Endothelial cell of umbilical vein (primary cell): ENCODE measurements around the gene NCKAP5. TPM values are rescaled to one million over a fixed set of nuclear protein-coding genes. Genes with fewer than 3 reads are reported as not detected.

Source experiments
- BruUV-seq: library from RNA; stranded (reverse); fragments of 400-500 nt; replicated peaks from 2 replicates; lab custom pipeline; 2021; lab: Mats Ljungman, UMichigan
- CTCF ChIA-PET: fragments of 300-600, 350-600 bp; sonication (Branson Sonifier 250); formaldehyde crosslinking; loops from one replicate; lab custom pipeline; 2021; ENCODE audit warnings: antibody characterized with exemption, inconsistent platforms; lab: Charles Lee
- POLR2A ChIA-PET: fragments of 300-600, 350-600 bp; sonication (Branson Sonifier 250); formaldehyde crosslinking; loops from one replicate; lab custom pipeline; 2021; ENCODE audit warnings: antibody characterized with exemption, inconsistent platforms; lab: Charles Lee
- DNase-seq: peaks from one replicate; pipeline ENCODE4 v3.0.0-alpha.2; 2011; ENCODE audit warnings: low read depth, low spot score
- FAIRE-seq: peaks from 2 replicates; lab custom pipeline; 2011; peaks lifted over from hg19 to GRCh38; lab: Jason Lieb, UNC
- H2AFZ ChIP-seq: 2 replicates; pipeline ENCODE4 v1.6.0; 2012; ENCODE audit warnings: low read depth, low read length, control low read depth, inconsistent platforms
- H3K27ac ChIP-seq: 2 replicates; pipeline ENCODE4 v1.5.1; 2011; ENCODE audit warnings: low read depth, mild to moderate bottlenecking, control low read depth, low read length, moderate library complexity; ENCODE audit not compliant: insufficient read depth
- H3K27me3 ChIP-seq, 2 experiments: 2 replicates each; pipeline versions ENCODE4 v1.6.0 to v1.6.1; 2011; ENCODE audit warnings: low read length in 2 of 2, mixed read lengths in 1 of 2; ENCODE audit not compliant: control insufficient read depth in 2 of 2, insufficient read depth in 2 of 2
- H3K36me3 ChIP-seq, 2 experiments: 2 replicates in 1 of 2; 3 replicates in 1 of 2; pipeline ENCODE4 v1.5.1; 2011; ENCODE audit warnings: low read length in 2 of 2, mild to moderate bottlenecking in 1 of 2, moderate library complexity in 1 of 2; ENCODE audit not compliant: control insufficient read depth in 2 of 2, insufficient read depth in 2 of 2; ENCODE audit errors: extremely low read depth in 1 of 2
- H3K4me1 ChIP-seq: 3 replicates; pipeline ENCODE4 v1.5.1; 2011; ENCODE audit warnings: mild to moderate bottlenecking, low read length; ENCODE audit not compliant: control insufficient read depth, insufficient read depth; ENCODE audit errors: extremely low read depth
- H3K4me2 ChIP-seq: 2 replicates; pipeline ENCODE4 v1.6.1; 2011; ENCODE audit warnings: low read length, control low read depth, mixed read lengths; ENCODE audit not compliant: insufficient read depth
- H3K4me3 ChIP-seq, 3 experiments: fragments of 200-600 bp in 1 of 3; sonication (generic), shearing (Covaris generic) in 1 of 3; replicated peaks in 1 of 3; 2 replicates each; pipeline ENCODE4 v1.5.1; 2011 to 2016; ENCODE audit warnings: control low read depth in 3 of 3, low read length in 3 of 3, mild to moderate bottlenecking in 2 of 3, inconsistent platforms in 1 of 3, low read depth in 1 of 3, moderate library complexity in 1 of 3; ENCODE audit not compliant: insufficient read depth in 1 of 3
- H3K79me2 ChIP-seq: 2 replicates; pipeline ENCODE4 v1.6.0; 2012; ENCODE audit warnings: low read length, inconsistent platforms; ENCODE audit not compliant: control insufficient read depth, insufficient read depth
- H3K9ac ChIP-seq: replicated peaks from 2 replicates; pipeline ENCODE3; 2011; ENCODE audit warnings: low read length, control low read depth; ENCODE audit not compliant: insufficient read depth; ENCODE audit errors: extremely low read depth
- H3K9me1 ChIP-seq: replicated peaks from 3 replicates; pipeline ENCODE4 v1.6.0; 2011; ENCODE audit warnings: mild to moderate bottlenecking, low read length; ENCODE audit not compliant: control insufficient read depth, insufficient read depth; ENCODE audit errors: extremely low read depth
- H3K9me3 ChIP-seq: replicated peaks from 2 replicates; pipeline ENCODE4 v1.5.1; 2012; ENCODE audit warnings: low read length, inconsistent platforms; ENCODE audit not compliant: control insufficient read depth, insufficient read depth
- H4K20me1 ChIP-seq: replicated peaks from 2 replicates; pipeline ENCODE3; 2011; ENCODE audit warnings: mild to moderate bottlenecking, low read length; ENCODE audit not compliant: control insufficient read depth, insufficient read depth; ENCODE audit errors: extremely low read depth
- CTCF ChIP-seq, 2 donors: IDR thresholded peaks; 1 replicate in 1 of 2; 2 replicates in 1 of 2; pipeline ENCODE4 v1.5.1; 2011; ENCODE audit warnings: low read length in 2 of 2, mild to moderate bottlenecking in 2 of 2, moderate library complexity in 2 of 2, control low read depth in 1 of 2, inconsistent platforms in 1 of 2, low read depth in 1 of 2; ENCODE audit not compliant: insufficient read depth in 1 of 2; ENCODE audit errors: extremely low read depth in 1 of 2
- EZH2 ChIP-seq: IDR thresholded peaks from 2 replicates; pipeline ENCODE4 v1.6.1; 2012; ENCODE audit warnings: borderline replicate concordance, low read depth, mild to moderate bottlenecking, moderate library complexity, low read length, inconsistent platforms; ENCODE audit not compliant: severe bottlenecking
- FOS ChIP-seq: IDR thresholded peaks from 2 replicates; pipeline ENCODE4 v1.6.1; 2011; ENCODE audit warnings: mild to moderate bottlenecking, low read length, moderate library complexity, borderline replicate concordance; ENCODE audit not compliant: insufficient read depth
- GATA2 ChIP-seq: IDR thresholded peaks from 2 replicates; pipeline ENCODE4 v1.7.0; 2011; ENCODE audit warnings: low read depth, mild to moderate bottlenecking, moderate library complexity, mixed read lengths, low read length; ENCODE audit not compliant: insufficient read length, insufficient read depth
- JUN ChIP-seq: IDR thresholded peaks from 2 replicates; pipeline ENCODE4 v1.6.1; 2011; ENCODE audit warnings: borderline replicate concordance, low read depth; ENCODE audit not compliant: insufficient read length, insufficient read depth
- MYC ChIP-seq: IDR thresholded peaks from one replicate; pipeline ENCODE4 v1.6.1; 2011; ENCODE audit warnings: mild to moderate bottlenecking, low read depth, low read length
- POLR2A ChIP-seq: IDR thresholded peaks from 2 replicates; pipeline ENCODE4 v1.6.1; 2012; ENCODE audit warnings: low read depth, mild to moderate bottlenecking, control low read depth, low read length
- POLR2AphosphoS5 ChIP-seq: IDR thresholded peaks from 2 replicates; pipeline ENCODE4 v1.6.1; 2012; ENCODE audit warnings: low read depth, mild to moderate bottlenecking, control low read depth, low read length, moderate library complexity; ENCODE audit not compliant: insufficient read depth
- dilution Hi-C: fragments of 300-500 bp; cut with MboI; formaldehyde crosslinking; loops from one replicate; pipeline ENCODE4 v1.15.0; 2019; ENCODE audit warnings: low sequenced_read_pairs; ENCODE audit not compliant: extremely low pct_ligation_motif_present
- intact Hi-C: fragments of 100-400 bp; cut with micrococcal nuclease; formaldehyde crosslinking; loops from one replicate; pipeline ENCODE4 v1.10.0; 2022
- polyA plus RNA-seq, 4 experiments: library from polyadenylated mRNA; depleted of rRNA in 3 of 4; stranded (reverse) in 3 of 4; unstranded in 1 of 4; fragments of >200 nt; gene quantifications; 2 replicates each; pipeline versions ENCODE4 v1.2.1 to v1.2.3, GENCODE V29; 2011 to 2012; ENCODE audit warnings: missing spikeins in 1 of 4
- total RNA-seq: library from RNA; stranded (reverse); gene quantifications from 2 replicates; pipeline ENCODE4 v1.2.3, GENCODE V29; 2021
- TF ChIP-seq, protein P1 (sequence below): IDR thresholded peaks from 2 replicates; pipeline ENCODE4 v1.6.1; 2011; ENCODE audit not compliant: insufficient read depth, insufficient read length

The NCKAP5 gene
- total and polyA plus RNA-seq, 2 donors (not counting 3 experiments of a cell fraction or from before 2014, with no cell fraction given): 0.47 to 3.3 TPM

DNA sequence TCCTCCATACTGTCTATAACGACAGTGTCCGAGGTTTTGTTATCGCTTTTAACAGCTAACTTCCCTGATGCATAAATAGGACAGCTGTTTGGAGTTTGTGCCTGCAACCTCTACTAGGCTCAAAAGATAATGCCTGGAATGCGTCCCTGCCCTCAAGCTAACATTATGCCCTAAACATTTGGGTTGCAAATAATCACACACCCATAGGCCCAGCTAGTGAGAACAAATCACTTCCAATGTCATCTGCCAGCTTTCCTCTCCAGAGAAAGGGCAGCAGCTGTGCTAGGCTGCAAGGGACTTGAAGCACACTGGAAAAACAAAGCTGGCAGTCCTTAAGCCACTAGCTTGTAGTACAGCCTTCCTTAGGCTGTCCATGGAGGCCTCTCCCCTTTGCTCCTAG, 696.4 kb downstream of the NCKAP5 start:
- BruUV-seq: no TSS peak
- dilution Hi-C loops: no loop called here

More for the DNA sequence above, 696.4 kb downstream of the NCKAP5 start:
- H3K4me1 ChIP-seq: no peaks in the 10 kb centered on the region
- no peaks in the 10 kb centered on the region for H3K9me3 ChIP-seq
- H3K9me1 ChIP-seq: no peaks in the 10 kb centered on the region
- H3K9ac ChIP-seq: no peak overlapping the region
- POLR2A ChIA-PET: no interaction called here
- H3K4me3 ChIP-seq: no peak overlapping the region
- FAIRE-seq: no peak
- H3K27ac ChIP-seq: no peak overlapping the region
- TF ChIP-seq MYC (no peak), JUN (no peak), FOS (no peak), POLR2A (no peak), POLR2AphosphoS5 (no peak), CTCF (IDR thresholded peaks at IDR 0.05; ENCODE audit: extremely low read depth in 1 of 2, insufficient read depth in 1 of 2, low read depth in 1 of 2, low read length in 2 of 2) (no peak), EZH2 (no peak), GATA2 (no peak)
- TF ChIP-seq, protein P1, sequence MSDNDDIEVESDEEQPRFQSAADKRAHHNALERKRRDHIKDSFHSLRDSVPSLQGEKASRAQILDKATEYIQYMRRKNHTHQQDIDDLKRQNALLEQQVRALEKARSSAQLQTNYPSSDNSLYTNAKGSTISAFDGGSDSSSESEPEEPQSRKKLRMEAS: no peak
- no peaks in the 10 kb centered on the region for H3K36me3 ChIP-seq
- H2AFZ ChIP-seq: no peak overlapping the region
- no peaks in the 10 kb centered on the region for H3K79me2 ChIP-seq
- no peak for DNase-seq
- CTCF ChIA-PET: no interaction called here
- H4K20me1 ChIP-seq: no peaks in the 10 kb centered on the region
- intact Hi-C loops: no loop called here
- no peaks in the 10 kb centered on the region for H3K27me3 ChIP-seq
- no peak overlapping the region for H3K4me2 ChIP-seq
